ENCODE results near the gene OPCML.

Gene OPCML

DNA sequence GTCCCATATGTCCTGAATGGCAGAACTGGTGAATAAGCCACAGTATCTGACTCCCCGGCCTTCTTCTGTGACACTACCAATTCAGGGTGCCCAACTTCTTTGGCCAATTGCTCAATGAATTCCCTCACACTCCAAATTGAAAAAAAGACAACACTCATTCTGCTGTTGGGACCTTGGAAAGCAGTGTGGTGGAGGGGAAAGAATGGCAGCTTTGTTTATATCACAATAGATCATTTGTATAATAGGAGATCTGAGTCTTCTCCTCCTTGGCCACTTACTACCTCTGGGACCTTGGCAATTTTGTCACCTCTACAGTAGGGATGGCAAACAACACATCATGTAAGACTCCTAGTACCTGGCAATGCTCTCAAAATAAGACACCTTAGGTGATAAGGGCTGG, 64.6 kb downstream of the OPCML start:
- H3K9me2 ChIP-seq (replicated peaks; ENCODE audit: insufficient read depth, low read length): no peaks in the 10 kb centered on the region
- H3K4me2 ChIP-seq (ENCODE audit: low read depth, low read length, poor library complexity, severe bottlenecking): no peak overlapping the region
- H3K36me3 ChIP-seq (ENCODE audit: low read length): no peaks in the 10 kb centered on the region
- H3K9me3 ChIP-seq (ENCODE audit: insufficient read depth, low read length): no peaks in the 10 kb centered on the region
- no peak overlapping the region for H3K4me3 ChIP-seq (ENCODE audit: insufficient read depth, low read length, poor library complexity, severe bottlenecking)
- no peak overlapping the region for H3K27ac ChIP-seq (ENCODE audit: low read depth, low read length)
- H3K79me2 ChIP-seq (ENCODE audit: insufficient read depth, low read length): no peaks in the 10 kb centered on the region
- H3K9ac ChIP-seq (ENCODE audit: low read length): no peak overlapping the region
- no peak overlapping the region for H2AFZ ChIP-seq (ENCODE audit: low read depth, low read length, severe bottlenecking)
- no peaks in the 10 kb centered on the region for H3K27me3 ChIP-seq (ENCODE audit: low read length)
- H3F3A ChIP-seq (ENCODE audit: insufficient read depth): no peaks in the 10 kb centered on the region
- TF ChIP-seq EZH2phosphoT487 (conservative IDR thresholded peaks at IDR 0.05; ENCODE audit: low read length): no peak
- TF ChIP-seq, protein P1, sequence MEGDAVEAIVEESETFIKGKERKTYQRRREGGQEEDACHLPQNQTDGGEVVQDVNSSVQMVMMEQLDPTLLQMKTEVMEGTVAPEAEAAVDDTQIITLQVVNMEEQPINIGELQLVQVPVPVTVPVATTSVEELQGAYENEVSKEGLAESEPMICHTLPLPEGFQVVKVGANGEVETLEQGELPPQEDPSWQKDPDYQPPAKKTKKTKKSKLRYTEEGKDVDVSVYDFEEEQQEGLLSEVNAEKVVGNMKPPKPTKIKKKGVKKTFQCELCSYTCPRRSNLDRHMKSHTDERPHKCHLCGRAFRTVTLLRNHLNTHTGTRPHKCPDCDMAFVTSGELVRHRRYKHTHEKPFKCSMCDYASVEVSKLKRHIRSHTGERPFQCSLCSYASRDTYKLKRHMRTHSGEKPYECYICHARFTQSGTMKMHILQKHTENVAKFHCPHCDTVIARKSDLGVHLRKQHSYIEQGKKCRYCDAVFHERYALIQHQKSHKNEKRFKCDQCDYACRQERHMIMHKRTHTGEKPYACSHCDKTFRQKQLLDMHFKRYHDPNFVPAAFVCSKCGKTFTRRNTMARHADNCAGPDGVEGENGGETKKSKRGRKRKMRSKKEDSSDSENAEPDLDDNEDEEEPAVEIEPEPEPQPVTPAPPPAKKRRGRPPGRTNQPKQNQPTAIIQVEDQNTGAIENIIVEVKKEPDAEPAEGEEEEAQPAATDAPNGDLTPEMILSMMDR (IDR thresholded peaks at IDR 0.05; ENCODE audit: insufficient read depth, low read length, poor library complexity, severe bottlenecking): no peak
- no peaks in the 10 kb centered on the region for H4K20me1 ChIP-seq (ENCODE audit: low read depth, low read length)

DNA sequence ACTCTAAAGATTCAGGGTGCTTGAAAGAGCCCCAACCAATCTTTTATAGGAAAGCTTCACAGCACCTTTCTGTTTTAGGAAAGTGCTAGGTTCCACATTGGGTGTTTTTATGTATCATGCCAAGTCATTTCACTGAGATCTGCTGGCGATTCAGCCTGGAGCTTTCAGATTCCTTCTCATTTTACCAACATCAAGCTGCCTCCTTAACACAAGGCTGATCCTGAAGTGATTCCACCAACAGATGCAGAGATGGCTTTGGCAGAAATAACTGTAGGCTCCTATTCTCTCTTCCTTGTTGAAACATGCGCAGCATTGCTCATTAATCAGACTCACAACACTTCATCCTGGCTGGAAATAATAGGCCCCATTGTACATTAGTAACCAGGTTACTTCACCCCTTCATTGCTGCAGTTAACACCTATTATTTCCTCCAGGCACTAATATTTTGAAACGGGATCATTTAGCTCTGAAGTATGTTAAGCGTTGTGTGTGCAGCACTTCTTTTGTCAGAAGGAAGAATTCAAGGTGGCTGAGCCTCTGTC, 89.0 kb downstream of the OPCML start:
- Histone ChIP-seq H3F3A (ENCODE audit: insufficient read depth) (no peaks in the 10 kb centered on the region), H4K20me1 (ENCODE audit: low read depth, low read length) (no peaks in the 10 kb centered on the region), H3K36me3 (ENCODE audit: low read length) (no peaks in the 10 kb centered on the region), H3K4me3 (ENCODE audit: insufficient read depth, low read length, poor library complexity, severe bottlenecking) (no peak overlapping the region), H3K4me2 (ENCODE audit: low read depth, low read length, poor library complexity, severe bottlenecking) (no peak overlapping the region), H3K9me3 (ENCODE audit: insufficient read depth, low read length) (no peaks in the 10 kb centered on the region), H3K27ac (ENCODE audit: low read depth, low read length) (no peak overlapping the region), H3K9me2 (replicated peaks; ENCODE audit: insufficient read depth, low read length) (no peaks in the 10 kb centered on the region), H2AFZ (ENCODE audit: low read depth, low read length, severe bottlenecking) (no peak overlapping the region), H3K27me3 (ENCODE audit: low read length) (no peaks in the 10 kb centered on the region), H3K9ac (ENCODE audit: low read length) (no peak overlapping the region), H3K79me2 (ENCODE audit: insufficient read depth, low read length) (no peaks in the 10 kb centered on the region)
- TF ChIP-seq, protein P1 (IDR thresholded peaks at IDR 0.05; ENCODE audit: insufficient read depth, low read length, poor library complexity, severe bottlenecking): no peak
- TF ChIP-seq EZH2phosphoT487 (conservative IDR thresholded peaks at IDR 0.05; ENCODE audit: low read length): no peak

DNA sequence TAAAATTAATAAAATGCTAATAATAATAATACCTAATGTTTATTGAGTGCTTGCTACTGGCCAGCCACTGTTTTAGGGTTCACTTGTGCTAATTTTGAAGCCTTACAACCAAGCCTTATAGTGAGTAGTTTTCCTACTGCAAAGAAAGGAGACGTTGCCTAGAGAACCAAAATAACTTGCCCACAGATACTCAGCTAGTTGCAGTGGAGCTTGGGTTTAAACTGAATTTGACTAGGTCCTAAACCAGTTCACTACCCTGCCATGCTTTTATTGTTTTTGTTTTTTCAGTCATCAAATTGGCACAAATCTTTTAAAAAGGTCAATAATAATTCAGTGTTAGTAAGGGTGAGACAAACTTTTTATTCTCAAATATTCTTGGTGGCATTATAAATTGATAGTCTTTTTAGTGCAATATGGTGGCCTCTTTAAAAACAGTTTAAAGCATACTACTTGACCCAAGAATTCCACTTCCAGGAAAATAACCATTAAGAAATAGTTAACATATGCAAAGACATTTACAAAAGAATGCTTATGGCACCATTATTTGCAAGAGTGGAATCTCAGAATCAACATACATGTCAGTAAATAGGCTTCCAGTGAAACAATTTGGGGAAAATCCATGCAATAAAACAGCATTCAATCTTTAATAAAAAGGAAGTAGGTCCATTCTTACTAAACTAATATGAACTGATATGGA, 90.2 kb downstream of the OPCML start:
- Histone ChIP-seq H3K79me2 (ENCODE audit: insufficient read depth, low read length) (no peaks in the 10 kb centered on the region), H3K4me2 (ENCODE audit: low read depth, low read length, poor library complexity, severe bottlenecking) (no peak overlapping the region), H3K4me3 (ENCODE audit: insufficient read depth, low read length, poor library complexity, severe bottlenecking) (no peak overlapping the region), H3K27me3 (ENCODE audit: low read length) (no peaks in the 10 kb centered on the region), H3K9ac (ENCODE audit: low read length) (no peak overlapping the region), H4K20me1 (ENCODE audit: low read depth, low read length) (no peaks in the 10 kb centered on the region), H3K36me3 (ENCODE audit: low read length) (no peaks in the 10 kb centered on the region), H2AFZ (ENCODE audit: low read depth, low read length, severe bottlenecking) (no peak overlapping the region), H3K9me2 (replicated peaks; ENCODE audit: insufficient read depth, low read length) (no peaks in the 10 kb centered on the region), H3K9me3 (ENCODE audit: insufficient read depth, low read length) (no peaks in the 10 kb centered on the region), H3F3A (ENCODE audit: insufficient read depth) (no peaks in the 10 kb centered on the region), H3K27ac (ENCODE audit: low read depth, low read length) (no peak overlapping the region)
- TF ChIP-seq, protein P1 (IDR thresholded peaks at IDR 0.05; ENCODE audit: insufficient read depth, low read length, poor library complexity, severe bottlenecking): no peak
- no peak for TF ChIP-seq EZH2phosphoT487 (conservative IDR thresholded peaks at IDR 0.05; ENCODE audit: low read length)
